Right lobe of liver (tissue), 4 donors: ENCODE results near the gene NUTF2.

Experiments
- POLR2A ChIP-seq: fragments of 450-650 bp; IDR thresholded peaks from one replicate; pipeline ENCODE4 v1.6.1; 2017; ENCODE audit warnings: antibody characterized with exemption, mild to moderate bottlenecking
- TF ChIP-seq, protein P1 (sequence below), 4 donors: fragments of 200-600 bp in 3 of 4; fragments of 450-650 bp in 1 of 4; IDR thresholded peaks; one replicate each; pipeline versions ENCODE4 v1.5.1 to v1.8.0; 2016 to 2022; ENCODE audit warnings: antibody characterized with exemption in 4 of 4, mild to moderate bottlenecking in 2 of 4
- donor health status: DM: no; HTN: no; CAD: no.
- donor health status: DM: no; HTN: no; CAD: no.
- donor health status: DM: no; HTN: yes; CAD: no.

DNA sequence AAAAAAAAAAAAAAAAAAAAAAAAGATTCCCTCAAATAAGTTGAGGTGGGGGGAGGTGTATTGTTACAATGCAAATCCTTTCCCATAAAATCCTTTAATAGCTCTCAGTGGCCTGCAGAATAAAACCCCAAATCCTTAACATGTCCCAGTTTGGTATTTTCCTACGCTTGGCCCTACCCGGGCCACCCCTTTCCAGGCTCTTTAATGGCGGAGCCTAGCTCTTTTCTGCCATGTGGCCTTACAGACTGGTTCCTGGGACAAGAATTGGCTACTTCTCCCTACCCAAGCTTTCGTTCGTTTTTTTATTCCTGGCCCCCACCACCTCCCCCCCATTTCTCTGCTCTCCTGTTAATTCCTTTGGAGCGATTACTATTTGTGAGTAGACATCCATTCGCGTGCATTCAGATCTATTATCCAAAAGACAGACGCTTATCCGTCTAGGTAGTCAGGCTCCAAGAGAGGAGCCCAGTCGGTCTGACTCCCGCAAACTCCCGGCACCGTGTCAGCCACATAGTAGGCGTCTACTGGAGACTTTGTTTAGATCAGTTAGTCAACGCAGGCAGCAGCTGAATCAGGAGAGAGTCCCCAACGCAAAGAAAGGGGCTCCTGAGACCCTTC is 5.4 kb upstream of the NUTF2 start:
- TF ChIP-seq, protein P1, sequence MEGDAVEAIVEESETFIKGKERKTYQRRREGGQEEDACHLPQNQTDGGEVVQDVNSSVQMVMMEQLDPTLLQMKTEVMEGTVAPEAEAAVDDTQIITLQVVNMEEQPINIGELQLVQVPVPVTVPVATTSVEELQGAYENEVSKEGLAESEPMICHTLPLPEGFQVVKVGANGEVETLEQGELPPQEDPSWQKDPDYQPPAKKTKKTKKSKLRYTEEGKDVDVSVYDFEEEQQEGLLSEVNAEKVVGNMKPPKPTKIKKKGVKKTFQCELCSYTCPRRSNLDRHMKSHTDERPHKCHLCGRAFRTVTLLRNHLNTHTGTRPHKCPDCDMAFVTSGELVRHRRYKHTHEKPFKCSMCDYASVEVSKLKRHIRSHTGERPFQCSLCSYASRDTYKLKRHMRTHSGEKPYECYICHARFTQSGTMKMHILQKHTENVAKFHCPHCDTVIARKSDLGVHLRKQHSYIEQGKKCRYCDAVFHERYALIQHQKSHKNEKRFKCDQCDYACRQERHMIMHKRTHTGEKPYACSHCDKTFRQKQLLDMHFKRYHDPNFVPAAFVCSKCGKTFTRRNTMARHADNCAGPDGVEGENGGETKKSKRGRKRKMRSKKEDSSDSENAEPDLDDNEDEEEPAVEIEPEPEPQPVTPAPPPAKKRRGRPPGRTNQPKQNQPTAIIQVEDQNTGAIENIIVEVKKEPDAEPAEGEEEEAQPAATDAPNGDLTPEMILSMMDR (IDR thresholded peaks at IDR 0.05), result no peak
- no peak for TF ChIP-seq POLR2A
